DMS153 (cell line): ENCODE data around the gene MYNN.

ENCODE experiments used
- DNase-seq: peaks from one replicate; lab custom pipeline; 2025; lab: John Stamatoyannopoulos, UW

Gene MYNN

GRCh38 chr3:169835533-169835932 lies 62.3 kb downstream of the MYNN start:
- no peak for DNase-seq

- DNase-seq = no peak
Observed at GRCh38 chr3:169836078-169836941, 63.1 kb downstream of the MYNN start.

- DNase-seq = no peak
Observed at GRCh38 chr3:169836942-169837275, 63.7 kb downstream of the MYNN start.

DNA sequence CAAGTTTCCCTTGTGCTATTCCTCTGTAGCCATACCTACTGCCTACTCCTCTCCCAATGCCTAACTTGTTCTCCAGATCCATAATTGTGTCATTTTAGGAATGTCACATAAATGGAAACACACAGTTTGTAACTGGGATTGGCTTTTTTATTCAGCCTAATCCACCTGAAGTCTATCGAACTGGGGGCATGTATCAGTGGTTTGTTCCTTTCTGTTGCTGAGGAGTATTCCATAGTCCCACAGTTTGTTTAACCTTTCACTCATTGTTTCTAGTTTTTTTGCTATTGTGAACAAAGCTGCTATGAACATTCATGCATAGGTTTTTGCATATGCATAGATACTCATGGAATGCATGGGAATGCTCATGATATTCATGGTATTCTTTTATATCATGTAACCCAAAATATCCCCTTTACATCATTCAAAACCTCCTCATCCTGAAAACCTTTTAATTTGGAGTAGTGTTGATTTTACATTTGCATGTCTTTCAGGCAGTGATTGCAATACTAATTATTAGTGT lies 65.4 kb downstream of the MYNN start:
- DNase-seq = no peak
